ENCODE results near the gene STK32C. TPM values are rescaled to one million over a fixed set of nuclear protein-coding genes. Genes with fewer than 3 reads are reported as not detected.

The STK32C gene
- total and polyA plus RNA-seq, 2 experiments from 2014 or later, result 8.8 to 9.8 TPM

DNA sequence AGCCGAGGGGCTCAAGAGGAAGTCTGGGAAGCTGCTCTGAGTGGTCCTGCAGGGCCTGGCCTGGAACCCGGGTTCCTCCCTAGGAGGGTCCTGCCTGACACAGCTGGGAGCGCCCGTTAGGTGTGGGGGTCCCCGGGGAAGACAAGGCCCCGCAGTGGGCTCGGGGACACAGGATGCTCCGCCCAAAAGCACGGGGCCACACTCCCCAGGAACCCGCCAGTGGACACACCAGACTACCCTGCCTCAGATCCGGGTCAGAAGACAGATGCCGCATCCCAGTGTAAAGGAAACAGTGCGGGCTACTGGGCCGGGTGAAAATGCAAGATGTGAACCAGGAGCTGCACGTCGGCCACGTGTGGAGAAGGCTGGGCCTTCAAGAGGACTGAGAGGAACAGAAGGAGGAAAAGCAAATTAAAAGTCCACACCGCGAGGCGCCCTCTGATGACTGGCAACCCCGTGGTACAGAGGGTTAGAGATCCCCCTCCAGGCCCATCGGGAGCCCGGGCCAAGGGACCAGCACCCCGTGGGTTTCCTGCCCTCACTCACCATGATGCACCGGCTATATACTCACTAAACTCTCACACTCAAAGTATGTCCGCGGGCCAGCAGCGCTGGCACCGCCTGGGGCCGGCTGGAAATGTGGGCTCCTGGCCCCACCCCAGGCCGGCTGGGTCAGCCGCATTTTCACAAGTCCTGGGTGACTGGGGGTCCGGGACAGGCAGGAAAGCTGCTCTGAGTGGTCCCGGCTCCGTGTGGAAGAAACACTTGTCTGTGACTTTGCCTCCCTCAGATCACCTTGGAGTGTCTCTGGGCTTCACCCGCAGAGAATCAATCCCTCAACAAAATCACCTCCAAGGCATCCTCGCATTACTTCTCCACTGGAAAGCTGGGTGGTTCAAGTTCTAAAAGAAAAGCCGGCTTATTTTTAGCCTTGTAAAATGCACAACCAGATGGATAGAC is 6.1 kb downstream of the STK32C start:
- H3K9me2 ChIP-seq (ENCODE audit: insufficient read depth), result no peaks in the 10 kb centered on the region
- no peaks in the 10 kb centered on the region for H3K4me1 ChIP-seq (ENCODE audit: insufficient read depth)
- no peaks in the 10 kb centered on the region for H3K27me3 ChIP-seq (replicated peaks; ENCODE audit: insufficient read depth)
- no peak overlapping the region for H3K4me3 ChIP-seq
- in situ Hi-C loops (cut with MboI), result no loop called here
- no peak overlapping the region for H3K27ac ChIP-seq
- no peak overlapping the region for H3K4me2 ChIP-seq (ENCODE audit: unreplicated experiment)
- 88 to 89% methylated on average over 36 to 38 of the region's 38 CpGs for WGBS, 2 experiments (ENCODE audit: low coverage in 1 of 2, low lambda C conversion rate in 2 of 2, missing lambda C conversion rate in 2 of 2)
- no peaks in the 10 kb centered on the region for H3K79me2 ChIP-seq (ENCODE audit: insufficient read depth)
- no peaks in the 10 kb centered on the region for H4K20me1 ChIP-seq (ENCODE audit: insufficient read depth)
- H3K36me3 ChIP-seq (ENCODE audit: low read depth), result no peaks in the 10 kb centered on the region
- no peak overlapping the region for H3K9ac ChIP-seq
- no peaks in the 10 kb centered on the region for H3F3A ChIP-seq (ENCODE audit: insufficient read depth)
- TF ChIP-seq EZH2 (IDR thresholded peaks at IDR 0.05; ENCODE audit: insufficient read depth, poor library complexity, severe bottlenecking) (no peak), EZH2phosphoT487 (IDR thresholded peaks at IDR 0.05; ENCODE audit: insufficient read depth, low read depth) (no peak)
- no peak overlapping the region for H2AFZ ChIP-seq
- no peak for DNase-seq
- no peaks in the 10 kb centered on the region for H3K9me3 ChIP-seq (ENCODE audit: low read depth)

DNA sequence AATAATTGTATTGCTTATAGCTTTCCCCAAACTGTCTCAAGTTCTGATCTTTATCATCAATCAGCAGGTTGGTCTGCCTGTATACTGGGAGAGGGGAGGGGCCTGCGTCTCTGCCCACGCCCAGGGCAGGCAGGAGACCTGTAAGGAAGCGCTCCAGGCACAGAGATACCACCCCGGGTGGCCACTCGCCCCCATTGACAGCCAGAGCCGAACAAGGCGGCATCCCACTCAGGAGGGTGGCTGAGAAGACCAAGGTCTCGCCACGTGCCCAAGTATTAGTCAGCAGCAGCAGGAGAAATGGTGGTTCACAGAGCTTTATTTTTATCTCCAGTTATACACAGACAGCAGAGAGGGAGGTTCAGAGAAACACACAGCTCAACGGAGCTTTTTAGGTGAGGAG is 7.2 kb downstream of the STK32C start:
- H3K27me3 ChIP-seq (replicated peaks; ENCODE audit: insufficient read depth), result no peaks in the 10 kb centered on the region
- no peaks in the 10 kb centered on the region for H3K36me3 ChIP-seq (ENCODE audit: low read depth)
- no peak for DNase-seq
- WGBS, 2 experiments (ENCODE audit: low coverage in 1 of 2, low lambda C conversion rate in 2 of 2, missing lambda C conversion rate in 2 of 2), result 58 to 61% methylated on average over 10 of the region's 10 CpGs
- no peak overlapping the region for H3K4me2 ChIP-seq (ENCODE audit: unreplicated experiment)
- no peaks in the 10 kb centered on the region for H3K4me1 ChIP-seq (ENCODE audit: insufficient read depth)
- no peaks in the 10 kb centered on the region for H3K9me2 ChIP-seq (ENCODE audit: insufficient read depth)
- H3K4me3 ChIP-seq, result no peak overlapping the region
- in situ Hi-C loops (cut with MboI), result no loop called here
- TF ChIP-seq EZH2 (IDR thresholded peaks at IDR 0.05; ENCODE audit: insufficient read depth, poor library complexity, severe bottlenecking) (no peak), EZH2phosphoT487 (IDR thresholded peaks at IDR 0.05; ENCODE audit: insufficient read depth, low read depth) (no peak)
- H3K79me2 ChIP-seq (ENCODE audit: insufficient read depth), result no peaks in the 10 kb centered on the region
- H3F3A ChIP-seq (ENCODE audit: insufficient read depth), result no peaks in the 10 kb centered on the region
- H3K9ac ChIP-seq, result no peak overlapping the region
- H3K9me3 ChIP-seq (ENCODE audit: low read depth), result no peaks in the 10 kb centered on the region
- no peak overlapping the region for H2AFZ ChIP-seq
- H4K20me1 ChIP-seq (ENCODE audit: insufficient read depth), result no peaks in the 10 kb centered on the region
- no peak overlapping the region for H3K27ac ChIP-seq

DNA sequence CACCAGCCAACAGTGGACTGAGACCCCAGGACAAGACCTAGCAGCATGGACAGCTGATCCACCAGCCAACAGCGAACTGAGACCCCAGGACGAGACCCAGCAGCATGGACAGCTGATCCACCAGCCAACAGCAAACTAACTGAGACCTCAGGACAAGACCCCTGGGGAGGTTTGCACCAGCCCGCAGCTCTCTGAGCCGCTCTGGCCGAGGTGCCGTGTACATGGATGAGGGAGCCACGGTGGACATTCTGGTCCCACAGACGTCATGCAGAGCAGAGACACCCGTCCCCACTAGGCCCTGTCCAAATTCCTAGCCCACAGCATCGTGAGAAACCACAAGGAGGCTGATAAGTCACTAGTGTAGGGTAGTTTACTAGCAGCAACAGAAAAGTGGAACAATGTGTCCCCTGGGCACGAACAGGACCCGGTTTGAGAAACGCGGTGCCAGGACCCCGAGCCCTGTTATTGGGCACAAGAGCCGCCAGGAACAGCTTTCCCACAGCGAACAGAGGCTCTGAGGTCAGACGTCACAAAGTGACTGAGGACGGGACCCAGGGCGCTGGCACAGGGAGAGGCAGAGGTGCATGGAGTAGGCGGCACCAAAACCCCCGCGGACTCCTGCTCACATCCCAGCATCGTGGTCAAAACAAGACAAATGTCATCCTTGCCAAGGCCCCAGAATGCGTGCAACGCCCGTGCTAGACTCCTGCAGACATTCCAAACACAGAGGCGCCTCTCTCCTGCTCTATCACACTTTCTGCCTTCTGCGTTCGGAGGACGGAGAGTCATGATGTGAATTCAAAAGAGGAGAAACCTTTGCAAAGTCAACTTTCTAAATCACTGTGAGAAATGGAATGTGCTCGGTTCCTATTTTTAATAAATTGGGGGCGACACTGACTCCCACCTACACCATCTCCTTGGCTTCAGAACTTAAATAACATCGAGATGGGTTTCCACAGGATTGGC is 8.1 kb downstream of the STK32C start:
- H3K4me1 ChIP-seq (ENCODE audit: insufficient read depth), result no peaks in the 10 kb centered on the region
- DNase-seq, result no peak
- in situ Hi-C loops (cut with MboI), result no loop called here
- H3F3A ChIP-seq (ENCODE audit: insufficient read depth), result no peaks in the 10 kb centered on the region
- no peak overlapping the region for H3K9ac ChIP-seq
- H3K4me3 ChIP-seq, result no peak overlapping the region
- no peaks in the 10 kb centered on the region for H4K20me1 ChIP-seq (ENCODE audit: insufficient read depth)
- H3K79me2 ChIP-seq (ENCODE audit: insufficient read depth), result no peaks in the 10 kb centered on the region
- H3K27ac ChIP-seq, result no peak overlapping the region
- no peaks in the 10 kb centered on the region for H3K9me2 ChIP-seq (ENCODE audit: insufficient read depth)
- H3K27me3 ChIP-seq (replicated peaks; ENCODE audit: insufficient read depth), result no peaks in the 10 kb centered on the region
- TF ChIP-seq EZH2 (IDR thresholded peaks at IDR 0.05; ENCODE audit: insufficient read depth, poor library complexity, severe bottlenecking) (no peak), EZH2phosphoT487 (IDR thresholded peaks at IDR 0.05; ENCODE audit: insufficient read depth, low read depth) (no peak)
- 78 to 79% methylated on average over 29 to 34 of the region's 34 CpGs for WGBS, 2 experiments (ENCODE audit: low coverage in 1 of 2, low lambda C conversion rate in 2 of 2, missing lambda C conversion rate in 2 of 2)
- no peak overlapping the region for H2AFZ ChIP-seq
- H3K9me3 ChIP-seq (ENCODE audit: low read depth), result no peaks in the 10 kb centered on the region
- H3K36me3 ChIP-seq (ENCODE audit: low read depth), result no peaks in the 10 kb centered on the region
- no peak overlapping the region for H3K4me2 ChIP-seq (ENCODE audit: unreplicated experiment)

Data from GM23248 (cell line).